ENCODE results near the gene SPEG. TPM values are rescaled to one million over a fixed set of nuclear protein-coding genes. Genes with fewer than 3 reads are reported as not detected.

Gene SPEG
- total and polyA plus RNA-seq, 2 of the 13 experiments (the other 11 are each of a cell fraction or from before 2014, with no cell fraction given), result 0.18 to 0.24 TPM

GRCh38 chr2:219387306-219388120, 47.1 kb upstream of the SPEG start, which contains the start of gene DNPEP (continued):
- TF ChIP-seq HNF1A (IDR thresholded peaks at IDR 0.05; ENCODE audit: low read depth), result no peak
- TF ChIP-seq HNF1A (CRISPR knock-in tag; IDR thresholded peaks at IDR 0.05; ENCODE audit: borderline replicate concordance), result peak; percentile 40; the same call in 1 of the 2 replicates
- TF ChIP-seq TRIM24 (CRISPR knock-in tag; IDR thresholded peaks at IDR 0.05), result no peak
- peak; percentile 88; the same call in 1 of the 2 replicates for TF ChIP-seq ZFP91 (CRISPR knock-in tag; IDR thresholded peaks at IDR 0.05; ENCODE audit: borderline replicate concordance)
- TF ChIP-seq ISL2 (CRISPR knock-in tag; IDR thresholded peaks at IDR 0.05), result peak; percentile 33; the same call in 1 of the 2 replicates
- no peak for TF ChIP-seq ELF3 (CRISPR knock-in tag; IDR thresholded peaks at IDR 0.05)
- no peak; the same call in 1 of the 2 replicates for TF ChIP-seq SIN3B (IDR thresholded peaks at IDR 0.05; ENCODE audit: low read length)
- no peak for TF ChIP-seq ATF7-NPFF (CRISPR knock-in tag; IDR thresholded peaks at IDR 0.05; ENCODE audit: low read depth)
- no peak for TF ChIP-seq AKNA (CRISPR knock-in tag; IDR thresholded peaks at IDR 0.05; ENCODE audit: borderline replicate concordance)
- peak; percentile 26; the same call in 1 of the 2 replicates for TF ChIP-seq MNT (IDR thresholded peaks at IDR 0.05)
- no peak for TF ChIP-seq ZHX1 (CRISPR knock-in tag; IDR thresholded peaks at IDR 0.05; ENCODE audit: low read depth)
- no peak for TF ChIP-seq SMARCE1 (IDR thresholded peaks at IDR 0.05; ENCODE audit: borderline replicate concordance)
